ENCODE data around the gene CFAP298.

DNA sequence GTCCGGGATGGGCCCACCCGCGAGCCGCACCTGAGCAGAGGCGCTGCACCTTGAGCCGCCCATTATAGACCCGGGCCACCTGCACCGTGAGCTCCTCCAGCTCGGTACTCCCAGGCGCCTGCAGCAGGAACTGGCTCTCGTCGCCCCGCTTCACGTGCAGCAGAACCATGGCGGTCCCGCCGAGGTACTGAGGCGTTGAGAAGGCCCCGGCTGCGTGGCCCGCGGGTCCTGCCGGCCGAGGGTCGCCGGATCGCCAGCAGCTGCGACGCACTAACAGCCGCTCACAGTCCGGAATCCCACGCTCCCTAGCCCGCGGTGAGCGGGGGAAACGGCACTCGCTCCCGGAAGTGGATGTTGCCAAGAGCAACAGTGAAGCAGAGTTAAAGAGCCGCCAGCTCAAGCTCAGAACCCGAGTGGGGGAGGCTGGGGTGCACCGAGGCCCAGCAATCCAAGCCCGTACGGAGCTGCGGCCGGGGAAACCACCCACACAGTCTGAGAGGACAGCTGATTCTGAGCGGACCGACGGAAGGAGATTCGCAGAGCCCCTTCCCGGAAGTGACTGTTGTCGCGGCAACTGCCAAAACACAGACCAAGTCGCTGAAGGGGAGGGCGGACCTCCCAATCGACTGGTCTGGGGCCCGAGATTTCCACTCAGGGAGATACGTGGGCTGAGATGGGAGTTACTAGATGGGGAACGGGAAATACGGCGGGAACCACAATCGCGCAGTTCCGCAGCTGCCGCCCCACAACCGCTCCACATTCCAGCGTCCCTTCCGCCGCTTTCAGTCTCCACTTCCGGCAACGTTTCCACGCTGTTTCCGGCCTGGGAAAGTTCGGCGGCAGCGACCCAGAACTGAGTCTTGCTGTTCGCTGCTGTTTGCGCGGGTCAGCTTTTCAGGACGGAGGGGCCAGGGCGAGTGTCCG lies at the start of gene CFAP298:
- TF ChIP-seq POLR2AphosphoS5 (IDR thresholded peaks at IDR 0.05) (peak in 3 of 4 donors; percentile 21 to 59 (median 58)), CTCF (IDR thresholded peaks at IDR 0.05) (no peak)
